ENCODE data around the gene FAM222B.
"Not testable (repeated sequence)": the region's sequence is repeated elsewhere in the genome, so short reads cannot be mapped to it uniquely, and the experiment has no call there.

The FAM222B gene

GRCh38 chr17:28873839-28874238 is 31.2 kb upstream of the FAM222B start:
- no peak for DNase-seq (ENCODE audit: low read depth in 2 of 2)

- no peak for DNase-seq (ENCODE audit: low read depth in 2 of 2)
Measured at GRCh38 chr17:28871056-28871579, 28.5 kb upstream of the FAM222B start.

GRCh38 chr17:28867276-28867675 is 24.7 kb upstream of the FAM222B start:
- DNase-seq (ENCODE audit: low read depth in 2 of 2) = no peak

- DNase-seq (ENCODE audit: low read depth in 2 of 2) = no peak
Measured at GRCh38 chr17:28865946-28866752, 23.6 kb upstream of the FAM222B start.

GRCh38 chr17:28864991-28865849 is 22.6 kb upstream of the FAM222B start:
- DNase-seq (ENCODE audit: low read depth in 2 of 2) = no peak

GRCh38 chr17:28863953-28864352 is 21.4 kb upstream of the FAM222B start:
- no peak for DNase-seq (ENCODE audit: low read depth in 2 of 2)

- no peak for DNase-seq (ENCODE audit: low read depth in 2 of 2)
Measured at GRCh38 chr17:28862561-28862960, 20.0 kb upstream of the FAM222B start.

GRCh38 chr17:28861393-28862203 is 19.0 kb upstream of the FAM222B start:
- DNase-seq (ENCODE audit: low read depth in 2 of 2) = no peak

- DNase-seq (ENCODE audit: low read depth in 2 of 2) = no peak
Measured at GRCh38 chr17:28860363-28860808, 17.8 kb upstream of the FAM222B start.

GRCh38 chr17:28858801-28859355 is 16.3 kb upstream of the FAM222B start:
- no peak for DNase-seq (ENCODE audit: low read depth in 2 of 2)

- no peak for DNase-seq (ENCODE audit: low read depth in 2 of 2)
Measured at GRCh38 chr17:28857905-28858800, 15.6 kb upstream of the FAM222B start.

GRCh38 chr17:28856028-28856574 is 13.5 kb upstream of the FAM222B start:
- no peak for DNase-seq (ENCODE audit: low read depth in 2 of 2)

GRCh38 chr17:28855336-28855679 is 12.7 kb upstream of the FAM222B start:
- DNase-seq (ENCODE audit: low read depth in 2 of 2) = no peak

GRCh38 chr17:28854457-28855335 is 12.1 kb upstream of the FAM222B start, which contains the start of gene ERAL1:
TSS of gene ERAL1 (plus strand) at chr17:28855016. CDS start at chr17:28855035, 19 bp downstream.
- DNase-seq (ENCODE audit: low read depth in 2 of 2) = peak; percentile 73 to 78

- no peak for DNase-seq (ENCODE audit: low read depth in 2 of 2)
Measured at GRCh38 chr17:28853295-28853694, 10.7 kb upstream of the FAM222B start.

- no peak for DNase-seq (ENCODE audit: low read depth in 2 of 2)
Measured at GRCh38 chr17:28849281-28849680, 6.7 kb upstream of the FAM222B start.

- DNase-seq (ENCODE audit: low read depth in 2 of 2) = peak; percentile 18 to 20
Measured at GRCh38 chr17:28848667-28849066, 6.1 kb upstream of the FAM222B start.

- DNase-seq (ENCODE audit: low read depth in 2 of 2) = not testable (repeated sequence)
Measured at GRCh38 chr17:28846699-28847098, 4.1 kb upstream of the FAM222B start.

GRCh38 chr17:28846231-28846630 is 3.6 kb upstream of the FAM222B start:
- peak in 1 of 2 donors; percentile 5 for DNase-seq (ENCODE audit: low read depth in 2 of 2)
